Ascending aorta (tissue), 2 donors: ENCODE data around the gene CCDC6. TPM values are rescaled to one million over a fixed set of nuclear protein-coding genes. Genes with fewer than 3 reads are reported as not detected.
A peak's percentile ranks its signal among the peaks of the same experiment; 100 is the strongest.
"Not testable (repeated sequence)": the region's sequence is repeated elsewhere in the genome, so short reads cannot be mapped to it uniquely, and the experiment has no call there.

Experiments used
- DNase-seq, 2 donors: peaks; one replicate each; pipeline ENCODE4 v3.0.0-alpha.2; 2019; ENCODE audit warnings: low spot score in 2 of 2
- H3K27ac ChIP-seq, 2 donors: fragments of 200-600 bp; sonication (generic); one replicate each; pipeline ENCODE4 v1.5.1; 2016 to 2017; ENCODE audit warnings: mild to moderate bottlenecking in 1 of 2
- H3K27me3 ChIP-seq: fragments of 200-600 bp; sonication (generic); one replicate; pipeline ENCODE4 v1.5.1; 2017
- H3K36me3 ChIP-seq, 2 donors: fragments of 200-600 bp; sonication (generic); one replicate each; pipeline ENCODE4 v1.5.1; 2016
- H3K4me1 ChIP-seq, 2 donors: fragments of 200-600 bp; sonication (generic); one replicate each; pipeline ENCODE4 v1.5.1; 2016 to 2017; ENCODE audit warnings: mild to moderate bottlenecking in 1 of 2
- H3K4me3 ChIP-seq, 2 donors: fragments of 200-600 bp; sonication (generic); one replicate each; pipeline ENCODE4 v1.5.1; 2016 to 2017; ENCODE audit warnings: mild to moderate bottlenecking in 1 of 2
- H3K9me3 ChIP-seq, 2 donors: fragments of 200-600 bp; sonication (generic); one replicate each; pipeline ENCODE4 v1.5.1; 2016
- CTCF ChIP-seq, 3 experiments: fragments of 200-600 bp in 2 of 3; fragments of 450-650 bp in 1 of 3; sonication (generic) in 2 of 3; IDR thresholded peaks; one replicate each; pipeline ENCODE4 v1.5.1; 2016 to 2019; ENCODE audit warnings: antibody characterized with exemption in 3 of 3, mild to moderate bottlenecking in 1 of 3, moderate library complexity in 1 of 3
- intact Hi-C: fragments of 100-400 bp; cut with DNase I; formaldehyde crosslinking; loops from one replicate; pipeline ENCODE4 v1.15.1; 2023
- total RNA-seq: library from RNA; depleted of rRNA; stranded (reverse); fragments of >200 nt; gene quantifications from one replicate; pipeline ENCODE4 v1.1.0, GENCODE V29; 2016

Gene CCDC6
- total RNA-seq, 1 donor from 2014 or later, result 21.1 TPM

- no peak overlapping the region for H3K4me3 ChIP-seq
- H3K36me3 ChIP-seq, result peaks cover 8 to 13% of the 10 kb centered on the region in 2 donors
- peaks cover 10 to 45% of the 10 kb centered on the region in 2 donors for H3K4me1 ChIP-seq
- no peak for TF ChIP-seq CTCF (IDR thresholded peaks at IDR 0.05)
- no peaks in the 10 kb centered on the region for H3K27me3 ChIP-seq
- no peak overlapping the region for H3K27ac ChIP-seq
- no peak for DNase-seq
- H3K9me3 ChIP-seq, result no peaks in the 10 kb centered on the region
- intact Hi-C loops, result no loop called here
These were observed 19.4 kb downstream of the CCDC6 start for GRCh38 chr10:59887006-59887405.

- Histone ChIP-seq H3K27ac (no peak overlapping the region), H3K4me1 (peaks cover 9 to 43% of the 10 kb centered on the region in 2 donors), H3K4me3 (no peak overlapping the region), H3K36me3 (peaks cover 8 to 13% of the 10 kb centered on the region in 2 donors), H3K9me3 (no peaks in the 10 kb centered on the region), H3K27me3 (no peaks in the 10 kb centered on the region)
- DNase-seq, result no peak
- intact Hi-C loops, result no loop called here
- no peak for TF ChIP-seq CTCF (IDR thresholded peaks at IDR 0.05)
These were observed 20.8 kb downstream of the CCDC6 start for GRCh38 chr10:59885430-59886134.

DNA sequence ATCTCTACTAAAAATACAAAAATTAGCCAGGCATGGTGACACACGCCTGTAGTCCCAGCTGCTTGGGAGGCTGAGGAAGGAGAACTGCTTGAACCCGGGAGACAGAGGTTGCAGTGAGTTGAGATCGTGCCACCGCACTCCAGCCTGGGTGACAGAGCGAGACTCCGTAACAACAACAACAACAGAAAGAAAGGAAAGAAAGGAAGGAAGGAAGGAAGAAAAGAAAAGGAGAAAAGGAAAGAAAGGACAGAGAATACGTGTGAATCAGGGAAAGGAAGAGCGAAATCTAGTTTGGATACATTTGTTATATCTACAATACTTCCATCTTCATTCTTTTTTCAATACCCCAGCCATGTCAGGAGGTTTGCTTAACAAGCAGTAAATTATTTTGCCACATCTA lies 21.5 kb downstream of the CCDC6 start:
- H3K4me1 ChIP-seq, result peaks cover 9 to 43% of the 10 kb centered on the region in 2 donors
- peaks cover 2 to 12% of the 10 kb centered on the region in 2 donors for H3K36me3 ChIP-seq
- intact Hi-C loops, H3K9me3 ChIP-seq, DNase-seq, H3K27ac ChIP-seq, H3K27me3 ChIP-seq, H3K4me3 ChIP-seq: not testable (repeated sequence)

- no peak overlapping the region for H3K4me3 ChIP-seq
- no peaks in the 10 kb centered on the region for H3K9me3 ChIP-seq
- H3K27ac ChIP-seq, result no peak overlapping the region
- no peaks in the 10 kb centered on the region for H3K27me3 ChIP-seq
- H3K4me1 ChIP-seq, result peaks cover 0 to 32% of the 10 kb centered on the region in 2 donors
- no peak for DNase-seq
- no peak for TF ChIP-seq CTCF (IDR thresholded peaks at IDR 0.05)
- intact Hi-C loops, result no loop called here
- no peaks in the 10 kb centered on the region for H3K36me3 ChIP-seq
These were observed 24.7 kb downstream of the CCDC6 start for GRCh38 chr10:59881640-59882039.

DNA sequence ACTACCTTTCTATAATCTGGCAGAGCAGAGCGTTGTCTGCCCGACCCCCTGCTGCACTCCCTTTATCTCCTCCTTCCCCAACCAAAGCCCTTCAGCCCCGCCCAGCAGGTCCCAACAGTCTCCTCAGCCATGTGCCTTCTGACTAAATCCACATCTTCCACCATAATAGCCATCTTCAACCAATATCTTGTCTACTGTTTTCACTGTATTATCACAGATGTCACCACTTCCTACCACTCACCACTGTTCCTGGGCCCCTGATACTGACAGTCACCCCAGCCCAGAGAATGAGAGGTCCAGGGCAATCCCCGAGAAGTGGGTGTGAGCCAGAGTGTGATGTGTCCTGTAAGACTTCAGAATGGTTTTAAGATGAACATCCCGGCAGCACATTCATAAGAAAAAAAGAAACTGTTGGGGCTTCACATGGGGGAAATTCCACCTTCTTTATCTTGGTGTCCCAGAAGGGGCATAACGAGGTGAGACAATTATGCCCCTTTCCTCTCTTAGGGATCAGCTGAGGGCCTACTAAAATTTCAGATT lies 25.3 kb downstream of the CCDC6 start:
- Histone ChIP-seq H3K4me3 (no peak overlapping the region), H3K27ac (peak overlapping the region in 1 of 2 donors; percentile 24), H3K9me3 (no peaks in the 10 kb centered on the region), H3K27me3 (no peaks in the 10 kb centered on the region), H3K36me3 (no peaks in the 10 kb centered on the region), H3K4me1 (peaks cover 0 to 27% of the 10 kb centered on the region in 2 donors)
- no peak for TF ChIP-seq CTCF (IDR thresholded peaks at IDR 0.05)
- intact Hi-C loops, result no loop called here
- no peak for DNase-seq

DNA sequence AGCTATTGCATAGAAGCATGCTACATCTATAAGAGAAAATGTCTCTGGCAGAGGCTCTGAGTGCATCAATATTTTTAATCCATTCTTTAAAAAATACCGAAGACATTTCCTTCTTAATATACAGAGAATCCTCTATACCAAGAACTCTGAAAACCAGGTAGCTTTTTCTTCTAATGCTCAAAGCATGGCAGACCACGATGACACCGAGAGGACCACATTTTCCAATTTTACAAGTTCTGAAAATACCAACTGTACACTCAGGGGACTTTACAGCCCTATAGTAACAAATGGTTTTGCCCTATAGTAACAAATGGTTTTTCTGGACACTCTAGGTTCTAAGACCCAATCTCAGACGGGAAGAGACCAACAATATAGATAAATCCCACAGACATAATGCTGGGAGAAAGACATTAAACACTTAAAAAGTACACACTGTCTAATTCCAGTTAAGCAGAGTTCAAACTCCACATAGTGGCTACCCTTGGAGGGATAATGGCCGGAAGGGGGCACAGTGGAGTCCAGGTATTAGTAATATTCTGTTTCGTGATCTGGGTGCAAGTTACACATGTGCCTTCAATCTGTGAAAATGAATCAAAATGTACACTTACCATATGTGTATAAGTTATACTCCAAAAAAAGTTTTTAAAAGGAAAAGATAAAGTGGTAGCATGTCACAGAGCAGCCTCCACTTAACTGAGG lies 26.2 kb downstream of the CCDC6 start:
- Histone ChIP-seq H3K36me3 (no peaks in the 10 kb centered on the region), H3K27ac (no peak overlapping the region), H3K27me3 (no peaks in the 10 kb centered on the region), H3K4me1 (peaks cover 0 to 24% of the 10 kb centered on the region in 2 donors), H3K4me3 (no peak overlapping the region), H3K9me3 (no peaks in the 10 kb centered on the region)
- TF ChIP-seq CTCF (IDR thresholded peaks at IDR 0.05), result no peak
- intact Hi-C loops, result no loop called here
- no peak for DNase-seq
